Measurements from ENCODE around the gene NELL2. TPM values are rescaled to one million over a fixed set of nuclear protein-coding genes. Genes with fewer than 3 reads are reported as not detected.

The NELL2 gene
- total RNA-seq, 1 experiment from 2014 or later = 596 TPM

DNA sequence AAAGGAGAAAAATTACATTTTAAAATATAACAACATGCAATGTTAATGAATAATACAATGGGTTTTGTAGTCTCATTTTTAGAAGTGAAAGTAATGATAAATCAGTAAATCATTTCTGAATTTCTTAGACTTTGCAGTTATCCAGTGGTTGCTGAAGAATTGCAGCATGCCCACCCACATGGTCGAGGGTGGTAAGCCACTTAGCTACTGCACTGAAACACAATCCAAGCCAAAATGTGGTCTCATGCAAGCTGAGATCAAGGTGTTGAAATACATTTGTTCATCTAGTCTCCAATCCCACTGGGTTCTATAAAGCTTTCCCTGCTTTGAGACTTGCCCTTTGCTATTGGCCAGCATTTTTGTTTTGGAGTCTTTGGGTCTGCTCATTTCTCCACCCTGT lies 247.9 kb downstream of the NELL2 start:
- peak overlapping the region; percentile 54 for H3K27ac ChIP-seq (ENCODE audit: low read depth, low read length, poor library complexity, severe bottlenecking)
- intact Hi-C loops (cut with micrococcal nuclease; ENCODE audit: unreplicated experiment) = no loop called here
- CTCF ChIA-PET = no interaction called here
- no TSS peak for BruUV-seq (replicated peaks)
- peaks cover 7% of the 10 kb centered on the region for H3K36me3 ChIP-seq (ENCODE audit: insufficient read depth, low read length, poor library complexity, severe bottlenecking)
- peaks cover 34% of the 10 kb centered on the region for H3K4me1 ChIP-seq (ENCODE audit: insufficient read depth, low read length, poor library complexity, severe bottlenecking)
- no peaks in the 10 kb centered on the region for H3K9me3 ChIP-seq (ENCODE audit: low read depth, low read length, poor library complexity, severe bottlenecking)
- peak; percentile 34 for DNase-seq (ENCODE audit: low spot score)
- POLR2A ChIA-PET (ENCODE audit: low non-redundant PET) = interaction anchor here (0.5 to 0.6 kb wide), 2 partner anchors 12 to 47 kb away, joined by 3 read pairs; no protein-coding TSS in a partner anchor
- no peak overlapping the region for H3K4me3 ChIP-seq (ENCODE audit: low read depth, low read length, poor library complexity, severe bottlenecking)
- no peaks in the 10 kb centered on the region for H3K27me3 ChIP-seq (replicated peaks; ENCODE audit: insufficient read depth, low read depth, low read length, poor library complexity)
- TF ChIP-seq, protein P1, sequence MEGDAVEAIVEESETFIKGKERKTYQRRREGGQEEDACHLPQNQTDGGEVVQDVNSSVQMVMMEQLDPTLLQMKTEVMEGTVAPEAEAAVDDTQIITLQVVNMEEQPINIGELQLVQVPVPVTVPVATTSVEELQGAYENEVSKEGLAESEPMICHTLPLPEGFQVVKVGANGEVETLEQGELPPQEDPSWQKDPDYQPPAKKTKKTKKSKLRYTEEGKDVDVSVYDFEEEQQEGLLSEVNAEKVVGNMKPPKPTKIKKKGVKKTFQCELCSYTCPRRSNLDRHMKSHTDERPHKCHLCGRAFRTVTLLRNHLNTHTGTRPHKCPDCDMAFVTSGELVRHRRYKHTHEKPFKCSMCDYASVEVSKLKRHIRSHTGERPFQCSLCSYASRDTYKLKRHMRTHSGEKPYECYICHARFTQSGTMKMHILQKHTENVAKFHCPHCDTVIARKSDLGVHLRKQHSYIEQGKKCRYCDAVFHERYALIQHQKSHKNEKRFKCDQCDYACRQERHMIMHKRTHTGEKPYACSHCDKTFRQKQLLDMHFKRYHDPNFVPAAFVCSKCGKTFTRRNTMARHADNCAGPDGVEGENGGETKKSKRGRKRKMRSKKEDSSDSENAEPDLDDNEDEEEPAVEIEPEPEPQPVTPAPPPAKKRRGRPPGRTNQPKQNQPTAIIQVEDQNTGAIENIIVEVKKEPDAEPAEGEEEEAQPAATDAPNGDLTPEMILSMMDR (conservative IDR thresholded peaks at IDR 0.05; ENCODE audit: low read depth, low read length) = no peak
- TF ChIP-seq EZH2 (IDR thresholded peaks at IDR 0.05; ENCODE audit: borderline replicate concordance, low read depth, low read length, poor library complexity, severe bottlenecking) = no peak

DNA sequence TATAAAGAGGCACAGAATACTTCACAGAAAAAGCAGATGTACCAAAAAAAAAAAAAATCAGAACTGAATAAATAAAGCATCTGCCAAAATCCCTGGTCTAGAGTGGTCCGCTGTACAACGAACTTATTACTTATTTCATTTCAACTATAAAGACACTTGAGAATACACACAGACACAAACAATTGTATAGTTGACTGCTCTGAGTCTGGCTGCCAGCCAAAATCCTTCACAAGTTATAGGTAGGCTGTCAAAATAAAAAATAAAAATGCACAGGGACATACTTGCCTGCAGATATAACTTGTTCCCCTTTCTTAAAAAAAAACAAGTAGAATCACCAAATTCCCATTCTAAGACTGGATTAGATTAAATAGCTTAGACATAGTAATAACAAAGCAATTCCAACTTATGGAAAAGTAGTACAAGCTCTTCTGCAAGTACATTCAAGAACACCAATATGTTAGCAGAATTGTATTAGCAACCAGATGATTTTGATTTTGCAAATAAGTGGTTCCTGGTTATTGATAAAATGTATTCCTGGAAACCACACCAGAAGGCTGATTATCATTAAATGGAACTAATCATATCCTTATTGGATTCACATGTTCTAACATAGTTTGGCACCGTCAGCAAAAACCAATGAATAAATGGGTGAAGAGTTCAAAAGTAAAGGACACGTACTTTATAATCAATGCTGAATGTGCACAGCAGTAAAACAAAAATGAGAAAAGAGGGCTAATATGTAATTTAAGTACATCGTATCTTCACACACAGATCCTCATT lies 248.5 kb downstream of the NELL2 start:
- no peak overlapping the region for H3K4me3 ChIP-seq (ENCODE audit: low read depth, low read length, poor library complexity, severe bottlenecking)
- POLR2A ChIA-PET (ENCODE audit: low non-redundant PET) = interaction anchor here (0.6 kb wide), 1 partner anchor 46 kb away, joined by 3 read pairs; no protein-coding TSS in a partner anchor
- H3K36me3 ChIP-seq (ENCODE audit: insufficient read depth, low read length, poor library complexity, severe bottlenecking) = peaks cover 7% of the 10 kb centered on the region
- BruUV-seq (replicated peaks) = no TSS peak
- H3K9me3 ChIP-seq (ENCODE audit: low read depth, low read length, poor library complexity, severe bottlenecking) = no peaks in the 10 kb centered on the region
- TF ChIP-seq EZH2 (IDR thresholded peaks at IDR 0.05; ENCODE audit: borderline replicate concordance, low read depth, low read length, poor library complexity, severe bottlenecking) = no peak
- TF ChIP-seq, protein P1 (conservative IDR thresholded peaks at IDR 0.05; ENCODE audit: low read depth, low read length) = no peak
- CTCF ChIA-PET = no interaction called here
- no peak for DNase-seq (ENCODE audit: low spot score)
- intact Hi-C loops (cut with micrococcal nuclease; ENCODE audit: unreplicated experiment) = no loop called here
- peak overlapping the region; percentile 11 for H3K27ac ChIP-seq (ENCODE audit: low read depth, low read length, poor library complexity, severe bottlenecking)
- H3K4me1 ChIP-seq (ENCODE audit: insufficient read depth, low read length, poor library complexity, severe bottlenecking) = peaks cover 34% of the 10 kb centered on the region
- H3K27me3 ChIP-seq (replicated peaks; ENCODE audit: insufficient read depth, low read depth, low read length, poor library complexity) = no peaks in the 10 kb centered on the region

DNA sequence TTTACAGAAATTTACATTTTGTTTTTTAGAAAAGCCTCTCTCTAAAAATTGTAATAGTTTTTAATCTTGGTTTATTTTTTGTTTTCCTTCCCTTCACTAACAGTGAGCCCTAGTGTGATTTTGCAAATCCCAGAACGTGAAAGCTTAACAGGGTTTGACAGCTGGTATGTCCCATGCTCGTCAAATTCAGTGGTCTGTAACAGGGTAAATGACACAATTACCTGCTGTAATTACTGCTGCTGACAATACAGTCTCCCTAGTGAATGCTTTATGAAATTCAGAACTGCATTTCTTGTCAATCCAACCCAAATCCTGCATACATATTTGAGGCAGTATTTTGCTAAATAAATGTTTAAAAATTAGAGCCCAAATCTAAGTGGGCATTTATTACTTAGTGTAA lies 249.2 kb downstream of the NELL2 start:
- no peak for TF ChIP-seq EZH2 (IDR thresholded peaks at IDR 0.05; ENCODE audit: borderline replicate concordance, low read depth, low read length, poor library complexity, severe bottlenecking)
- TF ChIP-seq, protein P1 (conservative IDR thresholded peaks at IDR 0.05; ENCODE audit: low read depth, low read length) = no peak
- BruUV-seq (replicated peaks) = no TSS peak
- CTCF ChIA-PET = no interaction called here
- intact Hi-C loops (cut with micrococcal nuclease; ENCODE audit: unreplicated experiment) = no loop called here
- POLR2A ChIA-PET (ENCODE audit: low non-redundant PET) = no interaction called here
- peaks cover 7% of the 10 kb centered on the region for H3K36me3 ChIP-seq (ENCODE audit: insufficient read depth, low read length, poor library complexity, severe bottlenecking)
- H3K9me3 ChIP-seq (ENCODE audit: low read depth, low read length, poor library complexity, severe bottlenecking) = no peaks in the 10 kb centered on the region
- peak overlapping the region; percentile 11 for H3K27ac ChIP-seq (ENCODE audit: low read depth, low read length, poor library complexity, severe bottlenecking)
- peaks cover 34% of the 10 kb centered on the region for H3K4me1 ChIP-seq (ENCODE audit: insufficient read depth, low read length, poor library complexity, severe bottlenecking)
- H3K4me3 ChIP-seq (ENCODE audit: low read depth, low read length, poor library complexity, severe bottlenecking) = no peak overlapping the region
- DNase-seq (ENCODE audit: low spot score) = no peak
- no peaks in the 10 kb centered on the region for H3K27me3 ChIP-seq (replicated peaks; ENCODE audit: insufficient read depth, low read depth, low read length, poor library complexity)

Data from A673 (cell line).